ENCODE data around the gene LMF1.

DNA sequence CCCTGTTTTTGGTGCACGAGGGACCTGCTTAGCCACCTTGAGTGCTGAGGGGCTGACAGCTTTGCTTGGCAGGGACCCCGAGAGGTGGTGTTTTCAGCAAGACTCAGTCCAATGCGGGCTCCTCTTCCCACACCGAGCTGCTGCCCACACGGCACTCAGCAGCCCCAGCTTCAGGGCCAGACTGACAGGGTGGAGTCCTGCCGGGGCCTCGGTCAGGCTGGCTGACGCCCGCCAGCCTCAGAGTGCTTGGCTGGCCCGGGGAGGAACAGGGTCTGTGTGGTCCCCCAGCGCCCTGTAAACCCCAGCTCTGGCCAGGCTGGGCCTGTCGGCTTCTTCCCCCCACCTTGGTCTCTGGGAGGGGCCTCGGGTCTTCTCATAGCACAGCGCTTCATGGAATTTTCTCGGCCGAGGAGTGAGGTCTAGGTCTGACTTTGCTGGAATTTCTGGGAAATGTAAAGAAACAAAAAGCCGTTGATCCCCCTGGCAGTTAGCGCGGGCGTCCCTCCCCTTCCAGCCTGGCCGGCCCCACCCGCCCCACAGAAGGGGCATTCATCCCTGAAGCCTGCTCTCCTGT lies 13.4 kb upstream of the LMF1 start:
- TF ChIP-seq, protein P1, sequence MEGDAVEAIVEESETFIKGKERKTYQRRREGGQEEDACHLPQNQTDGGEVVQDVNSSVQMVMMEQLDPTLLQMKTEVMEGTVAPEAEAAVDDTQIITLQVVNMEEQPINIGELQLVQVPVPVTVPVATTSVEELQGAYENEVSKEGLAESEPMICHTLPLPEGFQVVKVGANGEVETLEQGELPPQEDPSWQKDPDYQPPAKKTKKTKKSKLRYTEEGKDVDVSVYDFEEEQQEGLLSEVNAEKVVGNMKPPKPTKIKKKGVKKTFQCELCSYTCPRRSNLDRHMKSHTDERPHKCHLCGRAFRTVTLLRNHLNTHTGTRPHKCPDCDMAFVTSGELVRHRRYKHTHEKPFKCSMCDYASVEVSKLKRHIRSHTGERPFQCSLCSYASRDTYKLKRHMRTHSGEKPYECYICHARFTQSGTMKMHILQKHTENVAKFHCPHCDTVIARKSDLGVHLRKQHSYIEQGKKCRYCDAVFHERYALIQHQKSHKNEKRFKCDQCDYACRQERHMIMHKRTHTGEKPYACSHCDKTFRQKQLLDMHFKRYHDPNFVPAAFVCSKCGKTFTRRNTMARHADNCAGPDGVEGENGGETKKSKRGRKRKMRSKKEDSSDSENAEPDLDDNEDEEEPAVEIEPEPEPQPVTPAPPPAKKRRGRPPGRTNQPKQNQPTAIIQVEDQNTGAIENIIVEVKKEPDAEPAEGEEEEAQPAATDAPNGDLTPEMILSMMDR (IDR thresholded peaks at IDR 0.05): no peak
- no peak for TF ChIP-seq POLR2A (IDR thresholded peaks at IDR 0.05)
